GM23248 (cell line): Measurements from ENCODE around the gene RPL7A.

Source experiments
- EZH2 ChIP-seq: fragments of 200-600 bp; sonication (generic); IDR thresholded peaks from 2 replicates; pipeline ENCODE4 v1.6.1; 2018; ENCODE audit warnings: antibody characterized with exemption, mild to moderate bottlenecking; ENCODE audit not compliant: insufficient read depth, poor library complexity, severe bottlenecking
- EZH2phosphoT487 ChIP-seq: fragments of 200-600 bp; sonication (generic); IDR thresholded peaks from 2 replicates; pipeline ENCODE4 v1.6.1; 2018; ENCODE audit warnings: antibody characterized with exemption, moderate library complexity, mild to moderate bottlenecking, low read depth; ENCODE audit not compliant: insufficient read depth

- TF ChIP-seq EZH2phosphoT487: no peak
- TF ChIP-seq EZH2: no peak
These were observed 23.3 kb downstream of the RPL7A start for GRCh38 chr9:133371261-133371711.
